ENCODE data around the gene FRMD4A. TPM values are rescaled to one million over a fixed set of nuclear protein-coding genes. Genes with fewer than 3 reads are reported as not detected.
"Not testable (repeated sequence)": the region's sequence is repeated elsewhere in the genome, so short reads cannot be mapped to it uniquely, and the experiment has no call there.

Gene FRMD4A
- total RNA-seq, 2 experiments from 2014 or later: 0.17 TPM; not detected in 1

DNA sequence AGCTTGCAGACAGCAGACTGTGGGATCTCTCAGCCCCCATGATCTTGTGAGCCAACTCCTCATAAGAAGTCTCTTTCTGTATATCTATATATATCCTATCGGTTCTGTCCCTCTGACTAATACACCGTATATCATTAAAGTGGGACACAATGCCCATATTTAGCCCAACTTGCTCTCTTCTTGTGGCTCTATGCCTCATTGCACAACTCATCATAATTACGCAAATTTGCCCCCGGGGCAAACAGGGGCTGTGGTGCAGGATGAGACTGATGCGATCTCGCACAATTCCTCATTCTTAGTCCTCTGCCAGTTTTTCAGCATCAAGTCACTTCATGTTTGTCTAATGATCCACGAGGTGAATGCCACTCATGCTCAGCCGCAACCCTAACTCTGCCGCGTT, 560.8 kb downstream of the FRMD4A start:
- intact Hi-C loops (cut with micrococcal nuclease; ENCODE audit: unreplicated experiment): no loop called here
- POLR2A ChIA-PET: interaction anchor here (0.6 kb wide), 1 partner anchor 72 kb away, joined by 3 read pairs; no protein-coding TSS in a partner anchor
- no peak for DNase-seq (ENCODE audit: low spot score)

DNA sequence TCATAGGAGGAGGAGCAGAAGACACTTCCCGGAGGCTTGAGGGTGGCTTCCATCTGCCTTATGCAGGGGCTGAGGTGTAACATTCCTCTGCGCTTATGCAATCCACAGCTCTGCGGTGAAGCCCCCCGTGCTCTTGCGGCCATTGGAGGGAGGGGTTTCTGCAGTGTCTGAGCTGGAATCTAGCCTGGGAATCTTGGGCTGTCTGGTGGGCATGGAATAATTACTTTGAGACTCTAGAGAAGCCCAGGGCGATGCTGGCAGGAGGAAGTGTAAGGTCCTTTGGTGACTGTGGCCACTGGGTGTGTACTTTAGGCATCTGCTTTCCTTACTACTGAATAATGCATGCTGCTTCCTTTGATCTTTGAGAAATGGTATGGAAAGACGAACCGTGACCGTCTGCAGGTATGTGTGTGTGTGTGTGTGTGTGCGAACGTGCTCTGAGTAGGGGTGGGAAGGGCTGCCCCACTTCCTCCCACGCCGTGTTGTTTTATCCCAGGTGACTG, 563.0 kb downstream of the FRMD4A start:
- no peak overlapping the region for H2AFZ ChIP-seq (ENCODE audit: low read length)
- BruUV-seq (replicated peaks): no TSS peak
- no peak for TF ChIP-seq EZH2phosphoT487 (IDR thresholded peaks at IDR 0.05; ENCODE audit: borderline replicate concordance, low read depth, low read length)
- TF ChIP-seq, protein P1, sequence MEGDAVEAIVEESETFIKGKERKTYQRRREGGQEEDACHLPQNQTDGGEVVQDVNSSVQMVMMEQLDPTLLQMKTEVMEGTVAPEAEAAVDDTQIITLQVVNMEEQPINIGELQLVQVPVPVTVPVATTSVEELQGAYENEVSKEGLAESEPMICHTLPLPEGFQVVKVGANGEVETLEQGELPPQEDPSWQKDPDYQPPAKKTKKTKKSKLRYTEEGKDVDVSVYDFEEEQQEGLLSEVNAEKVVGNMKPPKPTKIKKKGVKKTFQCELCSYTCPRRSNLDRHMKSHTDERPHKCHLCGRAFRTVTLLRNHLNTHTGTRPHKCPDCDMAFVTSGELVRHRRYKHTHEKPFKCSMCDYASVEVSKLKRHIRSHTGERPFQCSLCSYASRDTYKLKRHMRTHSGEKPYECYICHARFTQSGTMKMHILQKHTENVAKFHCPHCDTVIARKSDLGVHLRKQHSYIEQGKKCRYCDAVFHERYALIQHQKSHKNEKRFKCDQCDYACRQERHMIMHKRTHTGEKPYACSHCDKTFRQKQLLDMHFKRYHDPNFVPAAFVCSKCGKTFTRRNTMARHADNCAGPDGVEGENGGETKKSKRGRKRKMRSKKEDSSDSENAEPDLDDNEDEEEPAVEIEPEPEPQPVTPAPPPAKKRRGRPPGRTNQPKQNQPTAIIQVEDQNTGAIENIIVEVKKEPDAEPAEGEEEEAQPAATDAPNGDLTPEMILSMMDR (conservative IDR thresholded peaks at IDR 0.05; ENCODE audit: low read length): no peak
- H3K4me2 ChIP-seq (ENCODE audit: low read length): no peak overlapping the region
- H3K4me1 ChIP-seq (ENCODE audit: insufficient read depth, low read length, poor library complexity, severe bottlenecking): no peaks in the 10 kb centered on the region
- no peak overlapping the region for H3K27ac ChIP-seq (ENCODE audit: low read depth, low read length, poor library complexity, severe bottlenecking)
- intact Hi-C loops (cut with micrococcal nuclease; ENCODE audit: unreplicated experiment): no loop called here
- H4K20me1 ChIP-seq (ENCODE audit: insufficient read depth, low read length): no peaks in the 10 kb centered on the region
- no peaks in the 10 kb centered on the region for H3K9me3 ChIP-seq (ENCODE audit: low read length)
- H3K79me2 ChIP-seq (ENCODE audit: insufficient read depth, low read depth, low read length): no peaks in the 10 kb centered on the region
- no peak for DNase-seq (ENCODE audit: low spot score)
- no peak overlapping the region for H3K4me3 ChIP-seq (ENCODE audit: low read depth, low read length, poor library complexity, severe bottlenecking)
- POLR2A ChIA-PET: interaction anchor here (0.7 kb wide), 1 partner anchor 567 kb away, joined by 3 read pairs; no protein-coding TSS in a partner anchor
- H3K36me3 ChIP-seq (ENCODE audit: insufficient read depth, low read length): no peaks in the 10 kb centered on the region
- H3K9me2 ChIP-seq (ENCODE audit: insufficient read depth, low read length): no peaks in the 10 kb centered on the region
- CTCF ChIA-PET (ENCODE audit: unreplicated experiment): no interaction called here

More for the DNA sequence above, 560.8 kb downstream of the FRMD4A start:
- Histone ChIP-seq H3K4me3 (ENCODE audit: low read depth, low read length, poor library complexity, severe bottlenecking) (no peak overlapping the region), H2AFZ (ENCODE audit: low read length) (no peak overlapping the region), H3K36me3 (ENCODE audit: insufficient read depth, low read length) (no peaks in the 10 kb centered on the region), H4K20me1 (ENCODE audit: insufficient read depth, low read length) (no peaks in the 10 kb centered on the region), H3K79me2 (ENCODE audit: insufficient read depth, low read depth, low read length) (no peaks in the 10 kb centered on the region), H3K9me2 (ENCODE audit: insufficient read depth, low read length) (no peaks in the 10 kb centered on the region), H3K9me3 (ENCODE audit: low read length) (no peaks in the 10 kb centered on the region), H3K27ac (ENCODE audit: low read depth, low read length, poor library complexity, severe bottlenecking) (no peak overlapping the region), H3K4me2 (ENCODE audit: low read length) (no peak overlapping the region), H3K4me1 (ENCODE audit: insufficient read depth, low read length, poor library complexity, severe bottlenecking) (no peaks in the 10 kb centered on the region)
- TF ChIP-seq EZH2phosphoT487 (IDR thresholded peaks at IDR 0.05; ENCODE audit: borderline replicate concordance, low read depth, low read length): no peak
- TF ChIP-seq, protein P1 (conservative IDR thresholded peaks at IDR 0.05; ENCODE audit: low read length): no peak
- CTCF ChIA-PET (ENCODE audit: unreplicated experiment): no interaction called here
- no TSS peak for BruUV-seq (replicated peaks)

DNA sequence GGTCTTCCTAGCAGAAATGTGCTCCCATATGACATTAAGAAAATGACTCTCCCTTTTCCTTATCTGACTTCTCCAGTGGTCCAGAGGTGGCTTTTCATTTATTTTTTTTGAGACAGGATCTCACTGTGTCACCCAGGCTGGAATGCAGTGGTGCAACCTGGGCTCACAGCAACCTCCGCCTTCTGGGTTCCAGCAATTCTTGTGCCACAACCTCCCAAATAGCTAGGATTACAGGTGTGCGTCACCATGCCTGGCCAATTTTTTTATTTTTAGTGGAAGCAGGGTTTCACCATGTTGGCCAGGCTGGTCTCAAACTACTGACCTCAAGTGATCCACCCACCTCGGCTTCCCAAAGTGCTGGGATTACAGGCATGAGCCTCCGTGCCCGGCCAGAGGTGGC, 563.6 kb downstream of the FRMD4A start:
- H3K36me3 ChIP-seq (ENCODE audit: insufficient read depth, low read length); H3K4me1 ChIP-seq (ENCODE audit: insufficient read depth, low read length, poor library complexity, severe bottlenecking); H3K79me2 ChIP-seq (ENCODE audit: insufficient read depth, low read depth, low read length); H4K20me1 ChIP-seq (ENCODE audit: insufficient read depth, low read length); CTCF ChIA-PET (ENCODE audit: unreplicated experiment); DNase-seq (ENCODE audit: low spot score); BruUV-seq (replicated peaks); H3K9me2 ChIP-seq (ENCODE audit: insufficient read depth, low read length); H2AFZ ChIP-seq (ENCODE audit: low read length); H3K4me3 ChIP-seq (ENCODE audit: low read depth, low read length, poor library complexity, severe bottlenecking); H3K9me3 ChIP-seq (ENCODE audit: low read length); intact Hi-C loops (cut with micrococcal nuclease; ENCODE audit: unreplicated experiment); H3K27ac ChIP-seq (ENCODE audit: low read depth, low read length, poor library complexity, severe bottlenecking); H3K4me2 ChIP-seq (ENCODE audit: low read length): not testable (repeated sequence)
- POLR2A ChIA-PET: interaction anchor here (0.7 kb wide), 1 partner anchor 567 kb away, joined by 3 read pairs; no protein-coding TSS in a partner anchor
